Prostate gland (tissue), 2 donors: ENCODE data around the gene CCND2.

Source experiments
- POLR2A ChIP-seq: fragments of 450-650 bp; IDR thresholded peaks from one replicate; pipeline ENCODE4 v1.6.1; 2016; ENCODE audit warnings: antibody characterized with exemption, mild to moderate bottlenecking
- POLR2AphosphoS5 ChIP-seq: sonication (generic); formaldehyde crosslinking; IDR thresholded peaks from one replicate; pipeline ENCODE4 v1.6.1; 2017; ENCODE audit warnings: antibody characterized with exemption
- TF ChIP-seq, protein P1 (sequence below), 4 experiments: fragments of 200-600 bp in 2 of 4; fragments of 450-650 bp in 2 of 4; sonication (generic) in 2 of 4; IDR thresholded peaks; 1 replicate in 3 of 4; 2 replicates in 1 of 4; pipeline ENCODE4 v1.5.1; 2016 to 2019; ENCODE audit warnings: antibody characterized with exemption in 4 of 4, mild to moderate bottlenecking in 2 of 4, moderate library complexity in 2 of 4

DNA sequence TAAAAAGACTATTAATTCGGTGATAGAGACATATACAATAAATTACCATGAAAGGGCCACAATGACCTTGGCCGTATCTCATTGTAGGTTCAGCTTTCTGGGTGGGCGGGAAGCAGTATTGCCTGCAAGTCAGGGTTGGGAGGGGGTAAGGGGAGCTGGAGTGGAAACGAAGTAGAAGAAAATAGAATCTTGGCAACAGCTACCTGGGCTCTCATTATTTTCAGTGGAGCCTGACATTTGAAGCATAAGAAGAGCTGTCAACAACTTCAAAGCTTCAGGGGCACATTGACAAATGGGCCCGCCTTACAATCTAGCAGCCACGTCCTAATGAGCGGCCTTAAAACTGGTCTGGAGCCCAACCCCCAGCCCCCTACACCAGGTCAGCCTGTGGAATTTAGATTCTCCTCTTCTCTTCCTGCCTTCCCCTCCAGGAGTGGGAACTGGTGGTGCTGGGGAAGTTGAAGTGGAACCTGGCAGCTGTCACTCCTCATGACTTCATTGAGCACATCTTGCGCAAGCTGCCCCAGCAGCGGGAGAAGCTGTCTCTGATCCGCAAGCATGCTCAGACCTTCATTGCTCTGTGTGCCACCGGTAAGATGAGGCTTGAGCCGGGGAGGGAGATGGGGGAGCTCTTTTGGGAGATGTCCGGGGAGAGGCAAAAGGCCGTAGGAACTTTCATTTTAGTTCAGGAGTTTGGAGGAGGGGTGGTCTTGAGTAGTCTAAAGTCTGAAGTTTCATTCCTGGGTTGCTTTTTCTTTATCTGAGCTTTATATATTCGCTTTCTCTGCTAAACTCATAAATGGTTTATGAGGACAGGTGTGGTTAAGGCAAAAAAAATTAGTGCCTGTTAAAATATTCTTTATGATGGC is 5.0 kb downstream of the CCND2 start:
- TF ChIP-seq, protein P1, sequence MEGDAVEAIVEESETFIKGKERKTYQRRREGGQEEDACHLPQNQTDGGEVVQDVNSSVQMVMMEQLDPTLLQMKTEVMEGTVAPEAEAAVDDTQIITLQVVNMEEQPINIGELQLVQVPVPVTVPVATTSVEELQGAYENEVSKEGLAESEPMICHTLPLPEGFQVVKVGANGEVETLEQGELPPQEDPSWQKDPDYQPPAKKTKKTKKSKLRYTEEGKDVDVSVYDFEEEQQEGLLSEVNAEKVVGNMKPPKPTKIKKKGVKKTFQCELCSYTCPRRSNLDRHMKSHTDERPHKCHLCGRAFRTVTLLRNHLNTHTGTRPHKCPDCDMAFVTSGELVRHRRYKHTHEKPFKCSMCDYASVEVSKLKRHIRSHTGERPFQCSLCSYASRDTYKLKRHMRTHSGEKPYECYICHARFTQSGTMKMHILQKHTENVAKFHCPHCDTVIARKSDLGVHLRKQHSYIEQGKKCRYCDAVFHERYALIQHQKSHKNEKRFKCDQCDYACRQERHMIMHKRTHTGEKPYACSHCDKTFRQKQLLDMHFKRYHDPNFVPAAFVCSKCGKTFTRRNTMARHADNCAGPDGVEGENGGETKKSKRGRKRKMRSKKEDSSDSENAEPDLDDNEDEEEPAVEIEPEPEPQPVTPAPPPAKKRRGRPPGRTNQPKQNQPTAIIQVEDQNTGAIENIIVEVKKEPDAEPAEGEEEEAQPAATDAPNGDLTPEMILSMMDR (IDR thresholded peaks at IDR 0.05), result no peak
- no peak for TF ChIP-seq POLR2AphosphoS5
- TF ChIP-seq POLR2A, result no peak
